GM18511 (cell line): ENCODE measurements around the gene CCDC90B.
"Not testable (repeated sequence)": the region's sequence is repeated elsewhere in the genome, so short reads cannot be mapped to it uniquely, and the experiment has no call there.

Source experiments
- ATAC-seq: cut with Tn5 transposase; IDR thresholded peaks from one replicate; pipeline ENCODE4 v1.9.1; 2021; ENCODE audit warnings: mild to moderate bottlenecking, moderate library complexity; ENCODE audit not compliant: unreplicated experiment

The CCDC90B gene, protein sequence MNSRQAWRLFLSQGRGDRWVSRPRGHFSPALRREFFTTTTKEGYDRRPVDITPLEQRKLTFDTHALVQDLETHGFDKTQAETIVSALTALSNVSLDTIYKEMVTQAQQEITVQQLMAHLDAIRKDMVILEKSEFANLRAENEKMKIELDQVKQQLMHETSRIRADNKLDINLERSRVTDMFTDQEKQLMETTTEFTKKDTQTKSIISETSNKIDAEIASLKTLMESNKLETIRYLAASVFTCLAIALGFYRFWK

DNA sequence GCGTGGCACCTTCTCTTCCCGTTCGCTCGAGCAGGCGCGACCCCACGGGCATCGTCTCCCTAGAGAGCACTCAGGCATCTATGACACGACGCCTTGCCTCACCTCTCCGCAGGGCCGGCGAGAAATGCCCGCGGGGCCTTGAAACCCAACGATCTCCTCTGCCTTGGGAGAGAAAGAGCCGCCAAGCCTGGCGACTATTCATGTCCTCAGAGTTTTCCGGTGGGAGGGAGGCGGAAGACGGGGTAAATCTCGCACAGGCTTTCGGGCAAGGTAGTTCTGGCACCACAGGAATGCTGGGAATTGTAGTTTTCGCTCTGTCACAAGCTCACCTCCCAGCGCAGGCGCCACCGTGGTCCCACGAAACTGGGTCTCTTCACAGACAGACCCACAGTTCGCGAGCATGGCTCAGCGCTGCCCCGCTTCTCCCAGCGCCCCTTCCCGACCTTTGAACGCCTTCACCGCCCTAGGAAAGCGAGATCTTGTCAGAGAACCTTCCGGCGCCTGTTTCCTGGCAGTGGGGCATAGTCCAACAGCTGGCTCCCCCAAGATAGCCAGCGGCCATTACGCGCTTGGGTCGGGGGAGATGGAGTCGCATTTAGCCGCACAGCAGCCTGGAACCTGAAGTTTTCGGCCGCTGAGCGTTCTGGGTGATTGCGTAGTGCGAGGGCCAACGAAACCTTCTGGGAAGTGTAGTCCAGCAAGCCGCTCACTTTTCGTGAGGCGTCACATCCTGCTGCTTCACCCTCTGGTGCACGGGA is at the start of gene CCDC90B:
TSS of gene CCDC90B (minus strand) at position 597 of the 758 bp plus-strand sequence. CDS start at position 202, 395 bp downstream.
- ATAC-seq = peak; percentile 89

DNA sequence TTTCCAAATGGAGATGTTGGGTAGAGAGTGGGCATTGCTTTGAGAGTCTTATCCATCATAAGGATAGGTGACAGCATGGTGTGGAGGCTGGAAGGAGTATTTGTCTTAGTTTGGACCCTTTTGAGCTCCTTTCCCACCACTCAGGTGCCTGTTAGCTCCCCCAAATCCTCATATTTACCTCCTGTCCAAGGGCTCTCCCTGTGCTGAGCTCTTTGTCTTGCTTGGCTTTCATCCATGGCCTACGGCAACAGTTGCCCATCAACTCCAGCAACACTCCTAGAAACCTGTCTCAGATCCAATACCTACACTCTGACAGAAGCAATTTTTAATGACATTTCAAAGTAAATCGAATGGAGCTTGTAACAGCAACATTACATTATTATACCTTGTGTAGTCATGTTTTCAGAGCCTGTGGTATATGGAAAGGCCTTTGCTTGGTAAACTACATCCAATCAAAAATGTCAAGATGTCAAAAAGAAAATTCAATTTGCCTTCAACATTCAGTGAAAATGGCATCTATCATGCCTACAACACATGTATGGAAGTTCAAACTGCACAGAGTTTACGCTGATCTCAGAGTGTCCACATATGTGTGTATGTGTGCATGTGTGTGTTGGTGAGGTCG is 49.4 kb upstream of the CCDC90B start:
- ATAC-seq = no peak

DNA sequence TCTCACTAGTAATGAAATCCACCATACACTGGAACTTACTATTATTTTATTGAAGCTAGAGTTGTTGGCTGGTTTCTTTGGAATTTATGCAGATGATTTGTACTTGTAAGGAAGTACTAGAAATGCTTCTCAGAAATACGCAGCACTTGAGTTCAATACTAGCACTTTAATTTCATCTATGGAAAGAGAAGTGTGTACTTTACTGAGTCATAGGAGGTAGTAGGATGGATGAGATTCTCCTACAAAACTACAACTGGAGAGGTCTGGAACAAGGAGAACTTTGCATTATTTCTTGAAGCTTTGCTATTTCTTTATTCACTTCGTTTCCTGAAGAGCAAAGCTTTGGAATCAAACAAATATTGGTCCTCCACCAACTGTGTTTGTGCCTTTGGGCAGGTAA is 44.1 kb upstream of the CCDC90B start:
- ATAC-seq = no peak

DNA sequence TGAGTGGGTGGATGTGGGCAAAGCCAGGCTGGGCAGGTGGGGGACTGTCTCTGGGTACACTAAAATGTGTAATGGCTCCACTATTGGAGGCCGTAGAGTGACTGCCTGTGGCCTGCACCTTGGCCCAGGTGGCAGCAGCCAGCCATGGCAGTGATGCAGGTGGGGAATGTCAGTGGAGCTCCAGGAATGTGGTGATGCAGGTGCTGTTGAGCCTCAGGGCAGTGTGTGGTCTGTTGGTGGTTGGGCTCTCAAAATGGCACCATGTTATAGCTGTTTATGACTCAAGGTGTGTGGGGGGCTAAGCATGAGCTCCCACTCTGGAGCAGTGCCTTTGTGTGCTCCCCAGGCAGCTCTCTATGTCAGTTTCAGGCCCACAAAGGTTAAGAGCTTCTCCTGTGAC is 40.2 kb upstream of the CCDC90B start:
- ATAC-seq = no peak

DNA sequence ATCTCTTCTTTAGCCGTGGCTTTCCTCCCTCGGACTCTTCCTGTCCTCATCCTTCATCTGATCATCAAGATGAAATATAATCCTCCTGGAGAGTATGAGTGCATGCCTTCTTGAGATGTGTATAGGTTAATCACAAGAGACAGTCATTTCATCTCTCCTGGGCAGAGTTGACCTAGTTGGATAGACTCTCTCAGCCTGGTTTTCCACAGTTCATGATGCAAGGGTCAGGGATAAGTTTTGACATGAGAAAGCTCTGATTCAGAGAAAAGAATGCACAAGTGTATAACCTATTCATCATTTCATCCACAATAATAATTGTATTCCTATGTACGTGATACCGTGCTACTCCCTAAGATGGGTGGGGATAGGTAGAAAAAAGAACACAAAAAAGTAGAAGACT is 33.2 kb upstream of the CCDC90B start:
- no peak for ATAC-seq

DNA sequence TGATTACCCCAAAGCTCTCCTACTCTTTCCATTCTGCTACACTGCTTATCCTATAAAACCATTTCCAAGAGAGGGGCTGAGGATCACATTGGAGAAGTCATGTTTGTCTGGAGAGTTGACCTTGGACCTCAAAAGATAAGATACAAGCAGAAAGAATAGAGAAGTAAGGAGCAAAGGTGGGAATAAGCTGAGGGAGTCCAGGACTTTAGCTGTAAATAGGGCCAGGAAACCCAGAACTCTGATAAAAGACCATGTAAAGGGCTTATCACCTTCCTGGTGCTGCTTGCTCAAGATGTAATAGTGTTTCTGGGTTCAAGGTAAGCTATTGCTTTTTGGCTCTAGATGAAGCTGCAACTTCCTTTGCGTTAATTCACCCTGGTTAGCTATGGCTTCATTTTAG is 32.8 kb upstream of the CCDC90B start:
- ATAC-seq = no peak

DNA sequence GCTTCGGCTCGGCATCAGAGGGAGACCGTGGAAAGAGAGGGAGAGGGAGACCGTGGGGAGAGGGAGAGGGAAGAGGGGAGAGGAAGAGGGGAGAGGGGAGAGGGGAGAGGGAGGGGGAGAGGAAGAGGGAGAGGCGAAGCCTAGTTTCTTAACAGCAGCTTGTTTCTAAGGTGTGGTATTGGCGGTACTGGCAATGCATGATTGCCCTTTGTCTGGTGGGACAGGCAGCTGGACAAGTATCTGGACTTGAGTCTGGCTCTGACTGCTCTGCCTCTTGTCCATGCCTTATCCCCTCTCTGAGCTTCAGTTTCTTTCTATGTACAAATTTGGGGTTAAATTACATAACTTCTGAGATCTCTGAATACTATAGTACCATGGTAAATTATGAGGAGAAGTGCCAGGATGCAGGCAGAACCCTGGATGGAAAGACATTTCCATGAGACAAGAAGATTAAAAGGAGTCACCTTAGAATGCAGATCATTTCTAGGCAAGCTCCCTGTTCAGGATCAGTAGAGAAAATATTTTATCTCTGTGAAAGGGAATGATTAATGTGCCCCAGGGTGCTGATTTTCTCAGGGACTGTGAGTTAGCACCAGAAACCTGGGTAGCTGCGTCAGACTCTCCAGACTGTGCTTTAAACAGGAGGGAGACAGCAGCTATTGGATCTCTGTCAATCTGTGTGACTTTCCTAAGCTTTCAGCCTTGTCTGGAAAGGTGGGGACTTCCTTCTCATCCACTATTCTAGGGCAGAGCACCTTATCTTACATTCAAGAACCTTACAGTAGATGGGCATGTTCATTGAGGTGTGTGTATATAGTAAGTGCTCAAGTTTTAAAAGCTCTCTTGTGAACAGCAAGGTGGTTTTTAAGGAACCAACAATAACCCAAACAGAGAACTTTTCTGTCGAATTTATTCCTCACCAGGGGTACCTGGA is 31.9 kb upstream of the CCDC90B start:
- no peak for ATAC-seq

DNA sequence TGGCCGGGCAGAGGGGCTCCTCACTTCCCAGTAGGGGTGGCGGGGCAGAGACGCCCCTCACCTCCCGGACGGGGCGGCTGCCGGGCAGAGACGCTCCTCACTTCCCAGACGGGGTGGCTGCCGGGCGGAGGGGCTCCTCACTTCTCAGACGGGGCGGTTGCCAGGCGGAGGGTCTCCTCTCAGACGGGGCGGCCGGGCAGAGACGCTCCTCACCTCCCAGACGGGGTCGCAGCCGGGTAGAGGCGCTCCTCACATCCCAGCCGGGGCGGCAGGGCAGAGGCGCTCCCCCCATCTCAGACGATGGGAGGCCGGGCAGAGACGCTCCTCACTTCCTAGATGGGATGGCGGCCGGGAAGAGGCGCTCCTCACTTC is 30.7 kb upstream of the CCDC90B start:
- ATAC-seq = not testable (repeated sequence)

DNA sequence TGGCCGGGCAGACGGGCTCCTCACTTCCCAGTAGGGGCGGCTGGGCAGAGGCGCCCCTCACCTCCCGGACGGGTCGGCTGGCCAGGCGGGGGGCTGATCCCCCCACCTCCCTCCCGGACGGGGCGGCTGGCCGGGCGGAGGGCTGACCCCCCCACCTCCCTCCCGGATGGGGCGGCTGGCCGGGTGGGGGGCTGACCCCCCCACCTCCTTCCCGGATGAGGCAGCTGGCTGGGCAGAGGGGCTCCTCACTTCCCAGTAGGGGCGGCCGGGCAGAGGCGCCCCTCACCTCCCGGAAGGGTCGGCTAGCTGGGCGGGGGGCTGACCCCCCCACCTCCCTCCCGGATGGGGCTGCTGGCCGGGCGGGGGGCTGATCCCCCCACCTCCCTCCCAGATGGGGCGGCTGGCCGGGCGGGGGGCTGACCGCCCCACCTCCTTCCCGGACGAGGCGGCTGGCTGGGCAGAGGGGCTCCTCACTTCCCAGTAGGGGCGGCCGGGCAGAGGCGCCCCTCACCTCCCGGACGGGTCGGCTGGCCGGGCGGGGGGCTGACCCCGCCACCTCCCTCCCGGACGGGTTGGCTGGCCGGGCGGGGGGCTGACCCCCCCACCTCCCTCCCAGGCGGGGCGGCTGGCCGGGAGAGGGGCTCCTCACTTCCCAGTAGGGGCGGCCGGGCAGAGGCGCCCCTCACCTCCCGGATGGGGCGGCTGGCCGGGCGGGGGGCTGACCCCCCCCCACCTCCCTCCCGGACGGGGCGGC is 30.2 kb upstream of the CCDC90B start:
- ATAC-seq = not testable (repeated sequence)

DNA sequence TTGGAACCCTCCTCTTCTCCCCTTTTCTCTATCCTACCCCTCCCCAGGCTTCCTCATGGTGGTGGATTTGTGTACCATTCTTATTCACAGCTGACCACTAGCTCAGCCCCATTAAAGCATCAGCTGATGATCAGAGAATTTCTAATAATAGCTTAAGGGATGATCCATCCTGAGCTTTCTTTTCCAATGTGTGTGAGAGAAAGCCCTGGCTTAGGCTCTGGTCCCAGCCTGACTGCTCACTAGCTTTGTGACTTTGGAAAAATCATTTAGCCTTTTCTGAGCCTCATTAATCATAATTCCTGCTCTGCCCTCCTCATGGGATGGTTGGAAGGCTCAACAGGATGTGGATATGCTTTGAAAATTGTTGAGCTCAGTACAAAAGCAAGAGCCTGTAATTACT is 26.3 kb upstream of the CCDC90B start:
- ATAC-seq = no peak

DNA sequence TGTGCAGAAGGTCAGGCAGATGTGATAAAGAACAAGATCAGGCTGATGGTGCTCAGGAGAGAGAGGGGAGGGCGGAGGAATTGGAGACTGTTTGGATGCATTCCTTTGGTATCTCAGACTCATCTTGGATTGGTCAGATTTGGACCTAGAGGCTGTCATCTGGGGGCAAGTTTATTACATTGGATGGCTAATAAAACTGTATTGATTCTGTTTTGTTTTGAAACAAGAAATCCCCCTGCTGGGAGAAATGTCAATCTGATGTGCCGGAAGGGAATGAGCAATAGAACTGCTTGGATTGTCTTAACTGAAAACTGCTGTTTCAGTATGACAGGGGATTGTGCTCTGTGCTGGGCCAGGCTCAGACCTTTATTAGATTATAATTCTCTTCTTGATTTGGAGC is 25.5 kb upstream of the CCDC90B start:
- ATAC-seq = no peak

DNA sequence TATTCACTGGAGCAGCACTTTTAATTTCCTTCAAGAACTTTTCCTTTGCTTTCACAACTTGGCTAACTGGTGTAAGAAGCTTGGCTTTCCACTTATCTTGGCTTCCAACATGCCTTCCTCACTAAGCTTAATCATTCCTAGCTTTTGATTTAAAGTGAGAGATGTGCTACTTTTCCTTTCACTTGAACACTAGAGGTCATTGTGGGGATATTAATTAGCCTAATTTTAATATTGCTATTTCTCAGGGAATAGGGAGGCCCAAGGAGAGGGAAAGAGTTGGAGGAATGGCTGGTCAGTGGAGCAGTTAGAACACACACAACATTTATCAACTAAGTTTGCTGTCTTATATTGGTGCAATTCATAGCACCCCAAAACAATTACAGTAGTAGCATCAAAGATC is 24.6 kb upstream of the CCDC90B start:
- ATAC-seq = no peak

DNA sequence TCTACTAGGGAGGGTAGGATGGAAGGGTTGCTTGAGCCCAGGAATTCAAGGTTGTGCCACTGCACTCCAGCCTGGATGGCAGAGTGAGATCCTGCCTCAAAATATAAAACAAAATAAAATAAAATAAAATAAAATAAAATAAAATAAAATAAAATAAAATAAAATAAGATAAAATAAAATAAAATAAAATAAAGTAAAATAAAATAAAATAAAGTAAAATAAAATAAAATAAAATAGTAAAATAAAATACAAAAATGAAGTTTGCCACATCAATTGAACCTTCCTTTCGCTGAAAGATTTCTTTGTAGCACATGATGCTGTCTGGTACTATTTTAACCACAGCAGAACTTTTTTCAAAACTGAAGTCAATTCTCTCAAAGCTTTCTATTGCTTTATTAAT is 22.4 kb upstream of the CCDC90B start:
- ATAC-seq = not testable (repeated sequence)

DNA sequence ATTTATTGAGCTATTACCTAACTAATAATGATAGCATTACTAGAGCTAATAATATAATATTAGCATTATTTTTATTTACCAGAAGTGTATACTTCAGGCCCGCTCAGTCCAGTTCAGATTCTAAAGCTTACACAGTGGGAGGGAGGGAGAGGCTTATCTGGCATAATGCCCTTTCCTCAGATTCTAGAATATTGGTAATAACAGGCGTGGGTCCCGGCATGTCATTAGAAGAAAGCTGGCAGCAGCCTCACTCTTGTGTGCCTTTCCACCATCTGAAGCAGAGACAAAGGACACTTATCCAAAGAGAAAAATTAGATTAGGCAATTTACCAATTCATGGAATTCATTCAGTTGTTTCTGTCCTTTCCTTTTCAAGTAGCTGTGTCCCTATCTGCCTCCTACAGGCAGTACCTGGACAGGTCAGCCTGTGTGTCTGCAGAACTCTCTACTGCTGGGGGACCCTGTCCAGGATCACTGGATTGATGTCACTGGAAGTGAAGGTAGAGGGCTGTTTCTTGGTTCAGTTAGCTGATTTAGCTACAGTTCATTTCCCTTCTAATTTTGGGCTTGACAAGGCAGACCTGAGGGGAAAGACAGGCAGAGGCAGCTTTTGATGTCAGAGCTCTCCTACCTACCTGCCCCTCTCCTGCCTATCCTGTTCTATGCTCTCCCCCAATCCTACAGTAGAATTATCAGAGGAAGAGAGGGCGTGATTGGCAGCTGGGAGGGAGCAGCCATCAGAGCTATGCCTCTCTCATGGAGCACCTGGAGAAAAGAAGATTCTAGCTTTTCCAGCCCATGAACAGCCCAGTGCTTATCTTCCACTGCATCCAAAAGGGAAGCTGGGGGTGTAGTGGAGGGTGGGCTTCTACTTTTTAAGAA is 20.3 kb upstream of the CCDC90B start:
- no peak for ATAC-seq

DNA sequence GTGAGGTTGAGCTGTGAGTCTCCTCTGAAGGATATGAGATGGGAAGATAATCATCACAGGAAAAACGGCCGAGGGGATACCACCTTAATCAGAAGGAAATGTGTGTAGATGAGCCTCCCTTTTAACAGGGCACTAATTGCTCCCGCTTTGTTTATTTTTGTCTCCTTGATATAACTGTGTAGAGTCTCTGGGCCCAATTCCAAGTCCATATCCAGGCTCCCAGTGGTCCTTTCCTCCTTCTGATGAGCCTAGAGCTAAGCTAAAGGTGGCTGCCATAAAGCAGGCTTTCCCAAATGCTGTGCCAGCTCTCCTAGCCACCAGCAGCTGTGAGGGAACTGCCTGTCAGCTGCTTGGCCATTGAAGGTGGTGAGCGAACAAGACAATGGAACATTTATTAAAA is 17.1 kb upstream of the CCDC90B start:
- ATAC-seq = no peak

DNA sequence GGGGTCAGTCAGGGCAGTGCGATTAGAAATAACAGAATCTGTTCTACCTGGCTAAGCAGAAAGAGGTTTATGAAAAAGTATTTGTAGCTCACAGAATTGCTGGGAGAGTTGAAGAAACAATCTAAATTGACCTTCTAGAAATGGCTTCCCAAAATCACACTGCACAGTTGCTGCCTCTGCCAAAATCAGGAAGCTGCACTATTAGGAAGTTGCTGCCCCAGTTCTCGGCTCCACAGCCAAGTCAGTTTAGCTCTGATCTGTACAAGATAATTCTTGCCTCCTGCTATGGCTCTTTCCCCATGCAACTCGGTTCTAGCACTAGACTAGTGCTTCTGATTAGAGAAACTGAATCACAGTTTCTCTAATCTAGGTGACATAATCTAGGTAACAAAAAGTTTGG is 16.0 kb upstream of the CCDC90B start:
- no peak for ATAC-seq

DNA sequence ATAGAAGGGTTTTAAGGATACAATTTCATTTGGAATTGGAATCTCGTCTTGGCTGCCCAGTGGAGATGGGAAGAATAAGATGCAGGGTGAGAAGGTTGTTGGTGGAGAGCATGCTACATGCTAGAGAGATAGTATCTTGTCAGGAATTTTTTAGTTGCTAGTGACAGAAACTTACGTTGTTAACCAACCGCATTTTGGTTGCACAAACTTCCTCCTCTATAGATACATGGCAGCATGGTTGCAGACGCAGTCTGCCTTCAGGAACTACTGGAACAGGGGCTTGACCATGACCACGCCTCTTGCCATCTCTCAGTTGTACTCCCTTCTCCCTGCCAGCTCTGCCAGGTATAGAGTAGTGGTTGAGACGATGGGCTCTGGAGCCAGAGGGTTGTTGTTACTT is 13.5 kb upstream of the CCDC90B start:
- no peak for ATAC-seq

DNA sequence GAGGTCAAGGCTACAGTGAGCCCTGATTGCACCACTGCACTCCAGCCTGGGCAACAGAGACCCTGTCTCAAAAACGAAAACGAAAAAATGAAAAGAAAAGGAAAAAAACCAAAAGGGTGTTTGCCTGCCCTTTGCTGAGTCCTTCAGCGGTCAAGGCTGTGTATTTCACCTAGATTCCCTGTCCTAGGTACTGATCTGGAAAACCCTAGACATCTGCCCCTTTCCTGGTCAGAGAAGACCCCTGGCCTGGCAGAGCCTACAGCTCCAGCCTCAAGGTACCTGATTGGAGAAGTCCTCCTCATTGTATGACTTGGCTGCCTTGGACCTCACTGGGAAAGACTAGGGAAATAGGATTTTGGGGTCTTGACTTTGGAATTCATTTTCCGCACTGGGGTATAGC is 8.0 kb upstream of the CCDC90B start:
- ATAC-seq = no peak

DNA sequence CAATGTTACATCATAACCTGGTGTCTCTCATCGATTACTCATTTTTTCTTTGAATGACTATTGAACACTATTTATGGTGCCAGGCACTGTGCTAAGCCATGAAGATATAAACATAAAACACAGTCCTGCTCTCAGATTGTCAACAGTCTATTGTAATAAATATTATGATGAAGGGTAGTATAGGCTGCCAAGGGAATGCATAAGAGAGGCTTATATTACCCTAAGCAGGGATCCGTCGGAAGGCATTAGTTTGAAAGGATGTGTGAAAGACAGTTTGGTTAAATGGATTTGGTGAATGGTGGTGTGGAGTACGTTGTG is 7.2 kb upstream of the CCDC90B start:
- no peak for ATAC-seq
